ENCODE results near the gene PNPLA5. TPM values are rescaled to one million over a fixed set of nuclear protein-coding genes. Genes with fewer than 3 reads are reported as not detected.

PNPLA5 gene
- total and polyA plus RNA-seq, 9 of the 15 experiments (the other 6 are each of a cell fraction or from before 2014, with no cell fraction given): not detected

GRCh38 chr22:43867839-43868635 is 23.8 kb downstream of the PNPLA5 start (continued):
- TF ChIP-seq ZBTB12 (CRISPR knock-in tag; IDR thresholded peaks at IDR 0.05) (no peak), HEY1 (CRISPR knock-in tag; IDR thresholded peaks at IDR 0.05; ENCODE audit: borderline replicate concordance) (no peak), TEAD4 (IDR thresholded peaks at IDR 0.05; ENCODE audit: low read length) (no peak), TEAD4 (CRISPR knock-in tag; IDR thresholded peaks at IDR 0.05; ENCODE audit: borderline replicate concordance) (no peak), ERF (CRISPR knock-in tag; IDR thresholded peaks at IDR 0.05) (no peak), YBX1 (IDR thresholded peaks at IDR 0.05) (no peak), BRCA1 (IDR thresholded peaks at IDR 0.05) (no peak), BRCA1 (CRISPR knock-in tag; IDR thresholded peaks at IDR 0.05) (no peak), UBTF (IDR thresholded peaks at IDR 0.05; ENCODE audit: borderline replicate concordance in 1 of 2, low read depth in 2 of 2, low read length in 2 of 2) (no peak), RBM17 (IDR thresholded peaks at IDR 0.05; ENCODE audit: borderline replicate concordance, low read depth, low read length) (no peak), PRDM10 (IDR thresholded peaks at IDR 0.05; ENCODE audit: partially characterized antibody) (no peak), TCF3 (CRISPR knock-in tag; IDR thresholded peaks at IDR 0.05) (no peak), NRF1 (conservative IDR thresholded peaks at IDR 0.05 in 1 of 2, IDR thresholded peaks at IDR 0.05 in 1 of 2) (no peak), KLF16 (IDR thresholded peaks at IDR 0.05) (no peak), MTA2 (IDR thresholded peaks at IDR 0.05; ENCODE audit: low read depth) (no peak), AFF1 (IDR thresholded peaks at IDR 0.05; ENCODE audit: low read depth in 1 of 2, partially characterized antibody in 2 of 2) (peak in 1 of 2 experiments; percentile 73)
